Transverse colon (tissue), 4 donors: ENCODE results near the gene FOSL2. TPM values are rescaled to one million over a fixed set of nuclear protein-coding genes. Genes with fewer than 3 reads are reported as not detected.

Source experiments
- DNase-seq: peaks from one replicate; pipeline ENCODE4 v3.0.0-alpha.2; 2019
- H3K27ac ChIP-seq, 4 donors: fragments of 200-600 bp; sonication (generic); 2 replicates each; pipeline ENCODE4 v1.5.1; 2016 to 2018; ENCODE audit warnings: inconsistent platforms in 4 of 4
- H3K27me3 ChIP-seq: fragments of 200-600 bp; sonication (generic); 2 replicates; pipeline ENCODE4 v1.5.1; 2017; ENCODE audit warnings: inconsistent platforms
- H3K36me3 ChIP-seq, 4 donors: fragments of 200-600 bp; sonication (generic); 2 replicates each; pipeline ENCODE4 v1.5.1; 2017 to 2019; ENCODE audit warnings: inconsistent platforms in 4 of 4
- H3K4me1 ChIP-seq, 4 donors: fragments of 200-600 bp; sonication (generic); 2 replicates each; pipeline ENCODE4 v1.5.1; 2017 to 2020; ENCODE audit warnings: inconsistent platforms in 4 of 4
- H3K4me3 ChIP-seq, 4 donors: fragments of 200-600 bp; sonication (generic); 1 replicate in 1 of 4; 2 replicates in 3 of 4; pipeline versions ENCODE4 v1.5.1 to v1.6.1; 2017 to 2019; ENCODE audit warnings: inconsistent platforms in 4 of 4
- H3K9me3 ChIP-seq, 2 donors: fragments of 200-600 bp; sonication (generic); 2 replicates each; pipeline ENCODE4 v1.5.1; 2017 to 2019; ENCODE audit warnings: inconsistent platforms in 2 of 2
- EP300 ChIP-seq: sonication (generic); formaldehyde crosslinking; IDR thresholded peaks from one replicate; pipeline ENCODE4 v1.6.1; 2017; ENCODE audit warnings: antibody characterized with exemption, low read depth
- POLR2A ChIP-seq: fragments of 450-650 bp; IDR thresholded peaks from one replicate; pipeline ENCODE4 v1.6.1; 2016; ENCODE audit warnings: antibody characterized with exemption, mild to moderate bottlenecking, moderate library complexity
- POLR2AphosphoS5 ChIP-seq, 3 donors: sonication (generic); formaldehyde crosslinking; IDR thresholded peaks; one replicate each; pipeline ENCODE4 v1.6.1; 2016; ENCODE audit warnings: antibody characterized with exemption in 3 of 3
- WGBS, 2 donors: methylation state at CpG; one replicate each; pipeline ENCODE4 v1.1.5; 2018; ENCODE audit warnings: low coverage in 1 of 2; 5-methylcytosine and 5-hydroxymethylcytosine counted together
- in situ Hi-C, 4 donors: fragments of 200-750 bp; cut with MboI; loops; one replicate each; pipeline versions ENCODE4 v1.15.0 to v1.15.1; 2017; ENCODE audit warnings: low sequenced_read_pairs in 3 of 4, low pct_ligation_motif_present in 1 of 4, low pct_unique_long_range_greater_than_20kb in 1 of 4
- intact Hi-C: fragments of 100-400 bp; cut with DNase I; formaldehyde crosslinking; loops from one replicate; pipeline ENCODE4 v1.15.1; 2023; ENCODE audit warnings: low total_unique reads
- total RNA-seq, 4 donors: library from RNA; depleted of rRNA; stranded (reverse); fragments of >200 nt; gene quantifications; one replicate each; pipeline ENCODE4 v1.1.0, GENCODE V29; 2016
- TF ChIP-seq, protein P1 (sequence below), 5 experiments: fragments of 200-600 bp in 3 of 5; fragments of 450-650 bp in 2 of 5; sonication (generic) in 3 of 5; IDR thresholded peaks; 1 replicate in 2 of 5; 2 replicates in 3 of 5; pipeline ENCODE4 v1.5.1; 2016 to 2017; ENCODE audit warnings: antibody characterized with exemption in 5 of 5, inconsistent platforms in 3 of 5, mild to moderate bottlenecking in 2 of 5, moderate library complexity in 1 of 5

FOSL2 gene
- total RNA-seq, 4 donors from 2014 or later, result 135 to 358 (median 233) TPM

DNA sequence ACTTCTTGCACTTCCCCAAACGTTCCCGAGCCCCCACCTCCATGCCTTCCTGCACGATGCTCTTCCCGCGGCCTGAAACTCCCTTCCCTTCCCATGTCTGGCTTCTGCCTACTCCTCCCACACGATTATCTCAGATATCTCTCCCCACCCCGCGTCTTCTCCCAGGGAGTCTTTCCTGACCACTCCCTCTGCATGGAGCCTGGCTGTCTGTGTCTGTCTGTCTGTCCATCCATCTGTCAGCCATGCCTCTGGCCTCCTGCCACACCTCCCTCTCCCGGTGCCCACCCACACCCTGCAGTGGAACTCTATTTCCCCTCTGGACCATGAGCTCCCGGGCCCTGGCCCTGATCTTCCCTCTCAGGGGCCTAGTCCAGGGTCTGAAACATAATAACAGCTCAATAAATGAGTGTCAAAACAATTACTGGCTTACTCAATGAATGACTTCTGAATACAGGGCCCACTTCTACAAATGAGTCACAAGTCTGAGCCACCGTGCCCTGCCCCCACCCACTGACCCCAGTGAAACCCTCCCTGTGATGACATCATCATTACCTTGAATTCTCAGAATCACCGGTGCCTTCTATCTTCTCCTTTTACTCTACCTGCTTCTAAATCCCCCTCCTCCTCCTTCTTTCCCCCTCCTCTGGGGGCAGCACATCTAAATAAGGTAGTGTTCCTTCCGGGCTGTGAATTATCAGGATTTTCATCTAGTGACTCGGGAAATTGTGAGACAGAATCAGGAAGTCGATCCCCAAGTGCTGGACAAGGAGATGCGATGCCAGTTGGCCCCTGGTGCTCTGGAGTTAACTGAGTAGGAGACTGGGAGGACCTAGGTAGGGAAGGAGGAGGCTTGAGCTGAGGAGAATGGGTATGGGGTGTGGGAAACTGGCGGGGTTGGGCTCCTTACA lies 57.1 kb downstream of the FOSL2 start:
- Histone ChIP-seq H3K9me3 (no peaks in the 10 kb centered on the region), H3K36me3 (no peaks in the 10 kb centered on the region), H3K4me3 (no peak overlapping the region), H3K4me1 (no peaks in the 10 kb centered on the region), H3K27me3 (no peaks in the 10 kb centered on the region), H3K27ac (no peak overlapping the region)
- TF ChIP-seq, protein P1, sequence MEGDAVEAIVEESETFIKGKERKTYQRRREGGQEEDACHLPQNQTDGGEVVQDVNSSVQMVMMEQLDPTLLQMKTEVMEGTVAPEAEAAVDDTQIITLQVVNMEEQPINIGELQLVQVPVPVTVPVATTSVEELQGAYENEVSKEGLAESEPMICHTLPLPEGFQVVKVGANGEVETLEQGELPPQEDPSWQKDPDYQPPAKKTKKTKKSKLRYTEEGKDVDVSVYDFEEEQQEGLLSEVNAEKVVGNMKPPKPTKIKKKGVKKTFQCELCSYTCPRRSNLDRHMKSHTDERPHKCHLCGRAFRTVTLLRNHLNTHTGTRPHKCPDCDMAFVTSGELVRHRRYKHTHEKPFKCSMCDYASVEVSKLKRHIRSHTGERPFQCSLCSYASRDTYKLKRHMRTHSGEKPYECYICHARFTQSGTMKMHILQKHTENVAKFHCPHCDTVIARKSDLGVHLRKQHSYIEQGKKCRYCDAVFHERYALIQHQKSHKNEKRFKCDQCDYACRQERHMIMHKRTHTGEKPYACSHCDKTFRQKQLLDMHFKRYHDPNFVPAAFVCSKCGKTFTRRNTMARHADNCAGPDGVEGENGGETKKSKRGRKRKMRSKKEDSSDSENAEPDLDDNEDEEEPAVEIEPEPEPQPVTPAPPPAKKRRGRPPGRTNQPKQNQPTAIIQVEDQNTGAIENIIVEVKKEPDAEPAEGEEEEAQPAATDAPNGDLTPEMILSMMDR (IDR thresholded peaks at IDR 0.05), result no peak
- TF ChIP-seq POLR2A (no peak), POLR2AphosphoS5 (IDR thresholded peaks at IDR 0.05) (no peak), EP300 (no peak)
- 72 to 76% methylated on average over 9 to 17 of the region's 17 CpGs for WGBS, 2 donors
- intact Hi-C loops (loop anchor here (1.0 to 5.0 kb wide), 2 partner anchors 727 to 745 kb away; no protein-coding TSS in a partner anchor), in situ Hi-C loops (loop anchor here in 2 of 4 donors (25.0 kb wide), 1 partner anchor 712 kb away; no protein-coding TSS in a partner anchor)
- no peak for DNase-seq

GRCh38 chr2:28450901-28451565 lies 58.4 kb downstream of the FOSL2 start:
- Histone ChIP-seq H3K27me3 (no peaks in the 10 kb centered on the region), H3K36me3 (no peaks in the 10 kb centered on the region), H3K4me1 (no peaks in the 10 kb centered on the region), H3K4me3 (no peak overlapping the region), H3K27ac (no peak overlapping the region), H3K9me3 (no peaks in the 10 kb centered on the region)
- 86 to 90% methylated on average over 2 to 15 of the region's 15 CpGs for WGBS, 2 donors
- no peak for DNase-seq
- in situ Hi-C loops (loop anchor here in 1 of 4 donors (25.0 kb wide), 1 partner anchor 714 kb away; no protein-coding TSS in a partner anchor), intact Hi-C loops (loop anchor here (1.0 to 5.0 kb wide), 2 partner anchors 729 to 747 kb away; no protein-coding TSS in a partner anchor)
- TF ChIP-seq POLR2A (no peak), POLR2AphosphoS5 (IDR thresholded peaks at IDR 0.05) (no peak), EP300 (no peak)
- TF ChIP-seq, protein P1 (IDR thresholded peaks at IDR 0.05), result no peak

GRCh38 chr2:28451793-28452533 lies 59.3 kb downstream of the FOSL2 start:
- Histone ChIP-seq H3K36me3 (no peaks in the 10 kb centered on the region), H3K4me1 (no peaks in the 10 kb centered on the region), H3K27me3 (no peaks in the 10 kb centered on the region), H3K27ac (no peak overlapping the region), H3K9me3 (no peaks in the 10 kb centered on the region), H3K4me3 (no peak overlapping the region)
- 89% methylated on average over 19 of the region's 19 CpGs; no CpG with 5 or more reads in 1 of the 2 donors for WGBS, 2 donors
- TF ChIP-seq POLR2AphosphoS5 (IDR thresholded peaks at IDR 0.05) (no peak), EP300 (no peak), POLR2A (no peak)
- TF ChIP-seq, protein P1 (IDR thresholded peaks at IDR 0.05), result no peak
- intact Hi-C loops (loop anchor here (5.0 kb wide), 1 partner anchor 730 kb away; no protein-coding TSS in a partner anchor), in situ Hi-C loops (loop anchor here in 1 of 4 donors (25.0 kb wide), 1 partner anchor 715 kb away; no protein-coding TSS in a partner anchor)
- no peak for DNase-seq
